WTC11 (cell line): Measurements from ENCODE around the gene USP54.

Experiments
- ATF1 ChIP-seq: sonication (generic); formaldehyde crosslinking; IDR thresholded peaks from 2 replicates; pipeline ENCODE4 v1.8.1; 2023; ENCODE audit warnings: mild to moderate bottlenecking, moderate library complexity, missing genetic modification reagents
- CBFB ChIP-seq: sonication (generic); formaldehyde crosslinking; IDR thresholded peaks from 2 replicates; pipeline ENCODE4 v1.8.1; 2022; ENCODE audit warnings: mild to moderate bottlenecking, low read depth, missing genetic modification reagents
- ELF4 ChIP-seq: sonication (generic); formaldehyde crosslinking; IDR thresholded peaks from 2 replicates; pipeline ENCODE4 v1.8.1; 2022; ENCODE audit warnings: low read depth, mild to moderate bottlenecking, moderate library complexity, missing genetic modification reagents
- ESRRA ChIP-seq: sonication (generic); formaldehyde crosslinking; IDR thresholded peaks from 2 replicates; pipeline ENCODE4 v1.8.1; 2022; ENCODE audit warnings: mild to moderate bottlenecking, missing genetic modification reagents, borderline replicate concordance
- FOXJ3 ChIP-seq: sonication (generic); formaldehyde crosslinking; IDR thresholded peaks from 2 replicates; pipeline ENCODE4 v1.9.0; 2021; ENCODE audit warnings: missing genetic modification reagents, mild to moderate bottlenecking, borderline replicate concordance
- KAT7 ChIP-seq: sonication (generic); formaldehyde crosslinking; IDR thresholded peaks from 2 replicates; pipeline ENCODE4 v1.8.1; 2023; ENCODE audit warnings: missing genetic modification reagents, mild to moderate bottlenecking, borderline replicate concordance
- ZNF317 ChIP-seq: sonication (generic); formaldehyde crosslinking; IDR thresholded peaks from 2 replicates; pipeline ENCODE4 v1.8.1; 2023; ENCODE audit warnings: low read depth, mild to moderate bottlenecking, moderate library complexity, missing genetic modification reagents, borderline replicate concordance
- ZNF671 ChIP-seq: fragments of 250-450 bp; sonication (Bioruptor Pico); IDR thresholded peaks from 2 replicates; pipeline ENCODE4 v1.8.0; 2021; ENCODE audit warnings: mild to moderate bottlenecking
- TF ChIP-seq, protein P1 (sequence below): fragments of 200-600 bp; IDR thresholded peaks from 2 replicates; pipeline ENCODE4 v1.8.0; 2022; ENCODE audit warnings: antibody characterized with exemption
- TF ChIP-seq, protein P2 (sequence below): sonication (generic); formaldehyde crosslinking; IDR thresholded peaks from 2 replicates; pipeline ENCODE4 v1.8.0; 2022; ENCODE audit warnings: mild to moderate bottlenecking, missing genetic modification reagents
- TF ChIP-seq, protein P3 (sequence below): sonication (generic); formaldehyde crosslinking; IDR thresholded peaks from 2 replicates; pipeline ENCODE4 v1.8.0; 2022; ENCODE audit warnings: mild to moderate bottlenecking, missing genetic modification reagents
- TF ChIP-seq, protein P4 (sequence below): sonication (generic); formaldehyde crosslinking; conservative IDR thresholded peaks from 2 replicates; pipeline ENCODE4 v1.8.1; 2022; ENCODE audit warnings: mild to moderate bottlenecking, missing genetic modification reagents
- TF ChIP-seq, protein P5 (sequence below): sonication (generic); formaldehyde crosslinking; IDR thresholded peaks from 2 replicates; pipeline ENCODE4 v1.8.1; 2023; ENCODE audit warnings: mild to moderate bottlenecking, missing genetic modification reagents, moderate library complexity

DNA sequence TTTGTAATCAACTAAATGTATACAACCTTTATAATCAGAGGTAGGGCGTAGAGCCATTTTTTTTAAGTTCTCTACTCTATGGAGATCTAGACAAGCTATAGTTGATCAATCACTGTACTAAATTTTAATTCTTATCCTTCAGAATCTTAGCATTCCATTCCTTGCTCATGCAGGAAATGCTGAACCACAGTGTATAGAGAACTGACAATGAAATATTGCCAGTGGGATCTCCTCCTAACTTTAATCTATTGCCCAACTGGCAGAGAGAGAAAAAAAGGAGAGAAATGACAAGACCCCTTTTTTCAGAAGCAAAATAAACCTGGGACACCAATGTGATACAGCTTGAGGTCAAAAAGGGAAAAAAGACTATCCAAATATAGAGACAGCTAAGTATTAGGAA, 68.9 kb downstream of the USP54 start:
- TF ChIP-seq, protein P1, sequence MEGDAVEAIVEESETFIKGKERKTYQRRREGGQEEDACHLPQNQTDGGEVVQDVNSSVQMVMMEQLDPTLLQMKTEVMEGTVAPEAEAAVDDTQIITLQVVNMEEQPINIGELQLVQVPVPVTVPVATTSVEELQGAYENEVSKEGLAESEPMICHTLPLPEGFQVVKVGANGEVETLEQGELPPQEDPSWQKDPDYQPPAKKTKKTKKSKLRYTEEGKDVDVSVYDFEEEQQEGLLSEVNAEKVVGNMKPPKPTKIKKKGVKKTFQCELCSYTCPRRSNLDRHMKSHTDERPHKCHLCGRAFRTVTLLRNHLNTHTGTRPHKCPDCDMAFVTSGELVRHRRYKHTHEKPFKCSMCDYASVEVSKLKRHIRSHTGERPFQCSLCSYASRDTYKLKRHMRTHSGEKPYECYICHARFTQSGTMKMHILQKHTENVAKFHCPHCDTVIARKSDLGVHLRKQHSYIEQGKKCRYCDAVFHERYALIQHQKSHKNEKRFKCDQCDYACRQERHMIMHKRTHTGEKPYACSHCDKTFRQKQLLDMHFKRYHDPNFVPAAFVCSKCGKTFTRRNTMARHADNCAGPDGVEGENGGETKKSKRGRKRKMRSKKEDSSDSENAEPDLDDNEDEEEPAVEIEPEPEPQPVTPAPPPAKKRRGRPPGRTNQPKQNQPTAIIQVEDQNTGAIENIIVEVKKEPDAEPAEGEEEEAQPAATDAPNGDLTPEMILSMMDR, result no peak
- TF ChIP-seq, protein P2, sequence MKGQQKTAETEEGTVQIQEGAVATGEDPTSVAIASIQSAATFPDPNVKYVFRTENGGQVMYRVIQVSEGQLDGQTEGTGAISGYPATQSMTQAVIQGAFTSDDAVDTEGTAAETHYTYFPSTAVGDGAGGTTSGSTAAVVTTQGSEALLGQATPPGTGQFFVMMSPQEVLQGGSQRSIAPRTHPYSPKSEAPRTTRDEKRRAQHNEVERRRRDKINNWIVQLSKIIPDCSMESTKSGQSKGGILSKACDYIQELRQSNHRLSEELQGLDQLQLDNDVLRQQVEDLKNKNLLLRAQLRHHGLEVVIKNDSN (CRISPR knock-in tag), result no peak
- TF ChIP-seq ATF1 (CRISPR knock-in tag) (no peak), FOXJ3 (CRISPR knock-in tag) (no peak), ZNF671 (CRISPR knock-in tag) (no peak), ELF4 (no peak), ZNF317 (CRISPR knock-in tag) (no peak), ESRRA (CRISPR knock-in tag) (no peak), CBFB (CRISPR knock-in tag) (no peak), KAT7 (no peak)
- TF ChIP-seq, protein P3, sequence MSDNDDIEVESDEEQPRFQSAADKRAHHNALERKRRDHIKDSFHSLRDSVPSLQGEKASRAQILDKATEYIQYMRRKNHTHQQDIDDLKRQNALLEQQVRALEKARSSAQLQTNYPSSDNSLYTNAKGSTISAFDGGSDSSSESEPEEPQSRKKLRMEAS (CRISPR knock-in tag), result no peak
- TF ChIP-seq, protein P4, sequence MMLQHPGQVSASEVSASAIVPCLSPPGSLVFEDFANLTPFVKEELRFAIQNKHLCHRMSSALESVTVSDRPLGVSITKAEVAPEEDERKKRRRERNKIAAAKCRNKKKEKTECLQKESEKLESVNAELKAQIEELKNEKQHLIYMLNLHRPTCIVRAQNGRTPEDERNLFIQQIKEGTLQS, result no peak
- TF ChIP-seq, protein P5, sequence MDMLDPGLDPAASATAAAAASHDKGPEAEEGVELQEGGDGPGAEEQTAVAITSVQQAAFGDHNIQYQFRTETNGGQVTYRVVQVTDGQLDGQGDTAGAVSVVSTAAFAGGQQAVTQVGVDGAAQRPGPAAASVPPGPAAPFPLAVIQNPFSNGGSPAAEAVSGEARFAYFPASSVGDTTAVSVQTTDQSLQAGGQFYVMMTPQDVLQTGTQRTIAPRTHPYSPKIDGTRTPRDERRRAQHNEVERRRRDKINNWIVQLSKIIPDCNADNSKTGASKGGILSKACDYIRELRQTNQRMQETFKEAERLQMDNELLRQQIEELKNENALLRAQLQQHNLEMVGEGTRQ (CRISPR knock-in tag), result no peak
